OCI-LY3 (cell line): ENCODE results near the gene ZDHHC16.

ENCODE experiments used
- H2AFZ ChIP-seq: fragments of 200-600, 300-600 bp; shearing (Covaris generic); 2 replicates; pipeline ENCODE4 v1.6.0; 2014; ENCODE audit warnings: antibody characterized with exemption, low read depth, low read length
- H3K27ac ChIP-seq: fragments of 200-600, 300-600 bp; sonication (generic); 2 replicates; pipeline ENCODE4 v1.5.1; 2014; ENCODE audit warnings: mild to moderate bottlenecking, low read length, moderate library complexity, mixed read lengths
- H3K27me3 ChIP-seq: fragments of 200-600, 300-600 bp; sonication (generic); 2 replicates; pipeline ENCODE4 v1.6.1; 2014; ENCODE audit warnings: low read depth, low read length, mixed read lengths
- H3K36me3 ChIP-seq: fragments of 200-600, 300-600 bp; sonication (generic); replicated peaks from 2 replicates; pipeline ENCODE3; 2014; ENCODE audit warnings: low read depth, low read length, mixed read lengths
- H3K4me1 ChIP-seq: fragments of 300-600, 200-600 bp; sonication (generic); 2 replicates; pipeline ENCODE4 v1.6.1; 2014; ENCODE audit warnings: low read length, mixed read lengths
- H3K4me2 ChIP-seq: fragments of 200-600, 300-600 bp; sonication (generic); 2 replicates; pipeline ENCODE4 v1.6.1; 2014; ENCODE audit warnings: low read length, mixed read lengths
- H3K4me3 ChIP-seq: fragments of 300-600, 200-600 bp; sonication (generic); 2 replicates; pipeline ENCODE4 v1.5.1; 2014; ENCODE audit warnings: antibody characterized with exemption, mild to moderate bottlenecking, low read length, moderate library complexity
- H3K79me2 ChIP-seq: fragments of 300-600, 200-600 bp; shearing (Covaris generic); 2 replicates; pipeline ENCODE4 v1.6.1; 2014; ENCODE audit warnings: mild to moderate bottlenecking, low read length, mixed read lengths
- H3K9ac ChIP-seq: fragments of 300-600, 200-600 bp; shearing (Covaris generic); 2 replicates; pipeline ENCODE4 v1.6.0; 2014; ENCODE audit warnings: mild to moderate bottlenecking, low read length, moderate library complexity
- H3K9me3 ChIP-seq: fragments of 200-600, 300-600 bp; shearing (Covaris generic); 2 replicates; pipeline ENCODE4 v1.6.1; 2014; ENCODE audit warnings: low read length, mixed read lengths; ENCODE audit not compliant: insufficient read depth
- H4K20me1 ChIP-seq: fragments of 200-600, 300-600 bp; sonication (generic); 2 replicates; pipeline ENCODE4 v1.6.1; 2016; ENCODE audit warnings: low read length, mixed read lengths; ENCODE audit not compliant: insufficient read depth
- CTCF ChIP-seq: fragments of 200-600, 300-600 bp; sonication (generic); IDR thresholded peaks from 2 replicates; pipeline ENCODE4 v1.5.1; 2014; ENCODE audit warnings: antibody characterized with exemption, low read length, low read depth
- EZH2phosphoT487 ChIP-seq: fragments of 200-600 bp; shearing (Covaris generic); IDR thresholded peaks from 2 replicates; pipeline ENCODE4 v1.6.1; 2018; ENCODE audit warnings: antibody characterized with exemption, mixed run types, low read depth

Gene ZDHHC16

GRCh38 chr10:97500297-97500575, 54.3 kb downstream of the ZDHHC16 start:
- Histone ChIP-seq H3K36me3 (no peaks in the 10 kb centered on the region), H3K4me3 (no peak overlapping the region), H3K4me1 (peaks cover 5% of the 10 kb centered on the region; the same call in 1 of the 2 replicates), H3K79me2 (peaks cover 30% of the 10 kb centered on the region), H3K9me3 (no peaks in the 10 kb centered on the region), H3K27ac (no peak overlapping the region), H3K9ac (no peak overlapping the region), H3K27me3 (no peaks in the 10 kb centered on the region), H3K4me2 (no peak overlapping the region), H4K20me1 (peaks cover 6% of the 10 kb centered on the region; the same call in 1 of the 2 replicates), H2AFZ (no peak overlapping the region)
- TF ChIP-seq EZH2phosphoT487 = no peak
- TF ChIP-seq CTCF = no peak

- H3K79me2 ChIP-seq = peaks cover 3% of the 10 kb centered on the region
- no peak overlapping the region for H3K27ac ChIP-seq
- H3K9ac ChIP-seq = no peak overlapping the region
- no peaks in the 10 kb centered on the region for H3K4me1 ChIP-seq
- no peaks in the 10 kb centered on the region for H3K36me3 ChIP-seq
- no peaks in the 10 kb centered on the region for H3K9me3 ChIP-seq
- no peak overlapping the region for H2AFZ ChIP-seq
- no peak overlapping the region for H3K4me2 ChIP-seq
- no peak overlapping the region for H3K4me3 ChIP-seq
- H3K27me3 ChIP-seq = no peaks in the 10 kb centered on the region
- no peaks in the 10 kb centered on the region for H4K20me1 ChIP-seq
- TF ChIP-seq CTCF = no peak
- TF ChIP-seq EZH2phosphoT487 = no peak
Observed at GRCh38 chr10:97502916-97503315, 56.9 kb downstream of the ZDHHC16 start.

DNA sequence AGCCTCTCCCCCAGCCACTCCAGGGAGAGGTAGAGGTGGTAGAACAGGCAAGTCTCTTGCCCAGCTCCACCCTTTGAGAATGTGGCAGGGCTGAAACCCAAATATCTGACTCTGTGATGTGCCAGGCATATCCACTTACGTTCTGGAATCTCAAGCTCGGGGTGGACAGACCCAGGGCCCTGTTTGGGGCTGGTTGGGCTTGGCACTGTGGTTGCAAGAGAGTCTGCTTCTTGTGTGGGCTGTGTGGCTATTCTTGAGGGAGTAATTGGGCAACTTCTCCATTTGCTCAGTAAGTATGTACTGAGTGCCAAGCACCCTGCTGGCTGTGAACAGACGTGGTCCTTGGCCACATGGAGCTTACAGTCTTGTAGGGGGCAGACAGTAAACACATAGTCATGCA, 57.4 kb downstream of the ZDHHC16 start:
- H3K4me3 ChIP-seq = no peak overlapping the region
- no peaks in the 10 kb centered on the region for H3K27me3 ChIP-seq
- H3K36me3 ChIP-seq = no peaks in the 10 kb centered on the region
- H3K79me2 ChIP-seq = no peaks in the 10 kb centered on the region
- H2AFZ ChIP-seq = no peak overlapping the region
- H3K4me2 ChIP-seq = no peak overlapping the region
- H4K20me1 ChIP-seq = no peaks in the 10 kb centered on the region
- no peaks in the 10 kb centered on the region for H3K4me1 ChIP-seq
- H3K9ac ChIP-seq = no peak overlapping the region
- H3K27ac ChIP-seq = no peak overlapping the region
- no peak for TF ChIP-seq EZH2phosphoT487
- no peaks in the 10 kb centered on the region for H3K9me3 ChIP-seq

DNA sequence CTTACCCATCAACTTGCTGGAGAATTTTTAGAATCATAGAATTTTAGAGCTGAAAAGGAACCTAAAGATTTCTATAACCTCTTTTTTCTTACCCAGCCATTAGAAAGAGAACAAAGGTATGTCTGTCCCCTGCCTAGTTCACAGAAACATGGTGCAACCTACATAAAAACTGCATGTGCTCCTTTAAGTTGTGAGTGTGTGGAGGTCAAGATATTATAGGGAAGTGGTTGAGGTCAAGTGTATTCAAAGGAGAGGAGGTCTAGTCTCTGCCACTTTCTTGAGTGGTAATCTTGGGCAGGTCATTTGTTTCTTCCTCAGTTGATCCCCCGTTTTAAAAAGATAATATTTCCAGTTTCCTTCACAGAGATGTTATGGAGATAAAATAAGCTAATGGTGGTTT, 59.2 kb downstream of the ZDHHC16 start:
- Histone ChIP-seq H3K27ac (no peak overlapping the region), H3K27me3 (no peaks in the 10 kb centered on the region), H3K36me3 (no peaks in the 10 kb centered on the region), H3K4me3 (no peak overlapping the region), H3K9ac (no peak overlapping the region), H2AFZ (no peak overlapping the region), H4K20me1 (no peaks in the 10 kb centered on the region), H3K4me2 (no peak overlapping the region), H3K79me2 (no peaks in the 10 kb centered on the region), H3K9me3 (no peaks in the 10 kb centered on the region), H3K4me1 (no peaks in the 10 kb centered on the region)
- no peak for TF ChIP-seq EZH2phosphoT487
- TF ChIP-seq CTCF = no peak
